HG02678 (cell line): ENCODE measurements around the gene PTBP2.
A peak's percentile ranks its signal among the peaks of the same experiment; 100 is the strongest.

Experiments used
- ATAC-seq: cut with Tn5 transposase; IDR thresholded peaks from one replicate; pipeline ENCODE4 v1.9.1; 2021; ENCODE audit warnings: mild to moderate bottlenecking, moderate library complexity; ENCODE audit not compliant: unreplicated experiment

Gene PTBP2

DNA sequence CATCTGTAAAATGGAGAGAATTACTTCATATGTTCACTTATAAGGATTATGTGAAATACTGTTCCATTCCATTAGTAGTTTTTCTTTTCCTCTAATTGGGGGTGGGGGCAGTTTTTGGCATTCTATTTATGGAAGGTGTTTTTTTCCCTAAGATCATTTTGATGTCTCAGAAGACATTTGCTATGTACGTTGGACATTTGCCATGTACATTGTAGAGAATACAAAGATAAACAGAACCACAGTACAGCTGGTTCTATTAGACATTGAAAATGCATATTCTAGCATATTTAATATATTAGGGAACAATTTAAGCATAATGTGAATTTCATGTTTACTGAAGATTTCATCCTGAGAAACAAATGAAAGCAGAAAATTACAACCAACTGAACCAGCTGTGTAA is 98.5 kb downstream of the PTBP2 start:
- ATAC-seq, result no peak

DNA sequence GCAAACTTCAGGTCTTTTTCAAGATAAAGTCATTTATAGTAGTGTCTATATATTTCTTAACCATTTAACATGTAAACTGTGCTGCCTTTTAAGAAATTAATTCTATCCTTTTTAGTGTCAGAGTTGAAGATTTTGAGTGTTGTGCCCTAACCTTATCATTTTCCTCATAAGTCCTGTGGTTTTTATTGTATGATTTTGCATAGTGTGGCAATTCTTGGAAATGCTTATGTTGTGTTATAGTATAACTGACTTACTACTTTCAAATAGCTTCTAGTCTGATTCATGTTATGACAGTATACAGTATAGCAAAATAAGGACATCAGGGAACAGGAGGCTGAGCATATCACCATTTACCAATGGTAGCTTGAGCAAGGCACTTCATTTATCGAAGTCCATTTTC is 99.1 kb downstream of the PTBP2 start:
- no peak for ATAC-seq

DNA sequence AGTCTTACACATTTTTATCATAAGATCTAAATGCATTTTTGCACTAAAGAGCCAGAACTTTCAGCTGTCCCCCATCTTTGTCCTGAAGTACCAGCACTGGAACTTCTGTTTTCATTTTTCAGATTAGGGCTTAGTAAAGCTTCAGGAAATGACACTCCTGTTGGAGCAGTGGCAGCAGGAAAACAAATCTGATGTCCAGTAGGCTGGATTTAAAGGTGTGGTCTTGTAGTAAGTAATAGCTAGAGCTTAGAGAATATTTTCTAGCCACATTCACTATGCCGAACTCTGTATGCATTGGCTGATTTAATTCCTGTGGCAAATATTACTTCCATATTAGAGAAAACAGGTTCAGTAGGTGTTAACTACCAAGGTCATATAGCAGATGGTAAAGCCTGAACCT is 103.6 kb downstream of the PTBP2 start:
- no peak for ATAC-seq

DNA sequence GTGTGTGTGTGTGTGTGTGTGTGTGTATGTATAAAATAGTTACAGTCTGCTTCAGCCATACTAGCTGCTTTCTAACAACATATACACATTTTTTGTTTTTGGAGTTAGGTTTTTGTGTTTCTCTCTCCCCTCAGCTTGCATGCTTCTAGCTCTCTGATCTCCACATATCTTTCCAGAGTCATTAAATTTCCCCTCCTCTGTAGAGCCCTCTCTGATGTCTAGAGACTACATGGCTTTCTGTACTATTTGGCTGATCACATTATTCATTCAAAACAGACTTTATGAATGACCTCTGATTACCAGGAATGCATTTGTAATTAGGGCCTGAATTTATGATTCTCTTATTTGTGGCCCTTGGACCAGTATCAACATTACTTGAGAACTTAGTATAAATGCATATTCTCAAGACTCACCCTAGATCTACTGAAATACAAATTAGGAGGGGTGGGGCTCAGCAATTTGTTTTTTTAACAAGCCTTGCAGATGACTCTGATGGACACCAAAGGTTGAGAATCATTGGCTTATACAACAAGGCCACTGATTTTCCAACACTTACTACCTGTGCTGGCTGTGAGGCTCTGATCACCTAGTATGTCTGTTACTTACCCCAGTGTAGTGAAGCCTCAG is 104.5 kb downstream of the PTBP2 start:
- no peak for ATAC-seq

DNA sequence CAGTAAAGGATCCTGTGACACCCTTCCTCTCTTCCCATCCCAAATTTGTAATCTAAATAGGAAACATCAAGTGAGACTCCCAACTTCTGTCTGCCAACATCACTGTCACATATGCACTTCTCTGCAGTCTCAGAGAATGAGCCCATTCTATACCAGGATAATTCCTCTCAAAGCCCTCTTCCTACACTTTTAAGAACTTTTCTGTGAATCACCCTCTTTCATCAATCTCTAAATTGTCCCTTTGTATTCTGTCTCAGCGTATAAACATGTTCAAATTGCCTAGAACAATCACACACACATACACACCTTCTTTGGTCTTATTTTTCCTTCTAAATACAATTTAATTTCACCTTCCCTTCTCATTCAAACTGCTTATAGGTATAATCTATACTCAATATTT is 111.8 kb downstream of the PTBP2 start:
- no peak for ATAC-seq

DNA sequence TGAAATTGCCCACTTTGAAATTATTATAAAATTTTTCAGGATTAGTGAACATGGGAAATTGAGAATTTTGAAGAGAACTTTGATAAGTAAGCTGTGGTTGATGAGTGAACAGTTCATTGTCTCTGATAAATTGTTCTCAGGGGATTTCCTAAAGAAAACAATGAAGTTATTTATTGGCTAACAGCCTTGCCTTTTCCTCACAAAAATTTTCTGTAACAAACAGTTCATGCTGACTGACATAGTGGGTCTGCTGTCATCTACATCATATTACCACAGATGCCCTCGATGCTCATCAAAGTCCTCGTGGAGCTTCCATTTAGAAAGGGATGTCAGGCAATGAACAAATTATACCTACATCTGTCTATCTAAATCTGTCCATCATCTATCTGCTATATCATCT is 113.4 kb downstream of the PTBP2 start:
- no peak for ATAC-seq

DNA sequence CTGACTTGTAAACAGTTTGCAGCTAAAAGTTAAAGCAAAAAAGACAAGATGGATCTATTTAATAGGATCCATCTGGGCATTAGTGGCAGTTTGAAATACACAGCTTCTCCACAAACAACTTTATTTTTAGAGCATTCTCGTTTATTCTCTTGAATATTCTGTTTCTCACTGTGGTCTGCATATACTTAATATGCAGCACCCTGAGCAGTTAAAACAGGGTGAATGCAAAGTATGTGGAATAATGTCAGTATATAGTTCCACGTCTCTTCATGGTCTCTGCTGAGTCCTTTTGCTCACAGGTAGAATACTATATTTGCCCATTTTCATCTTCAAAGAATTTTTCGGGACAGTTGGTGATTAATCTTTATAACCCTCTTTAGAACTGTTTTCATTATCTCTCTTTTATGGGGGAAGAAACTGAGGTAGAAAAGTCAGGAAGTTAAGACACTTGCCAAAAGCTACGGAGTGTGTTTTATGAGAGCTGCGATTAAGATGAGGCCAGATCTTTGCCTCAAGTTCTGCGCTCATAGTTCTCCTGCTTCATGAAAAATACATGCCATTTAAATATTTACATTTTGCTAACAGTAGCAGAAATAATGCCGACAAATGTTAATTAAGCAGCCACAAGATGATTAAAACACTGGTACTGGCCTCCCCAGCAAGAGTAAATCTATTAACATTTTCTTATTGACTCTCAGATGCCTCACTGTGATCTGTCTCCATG is 115.6 kb downstream of the PTBP2 start:
- no peak for ATAC-seq

DNA sequence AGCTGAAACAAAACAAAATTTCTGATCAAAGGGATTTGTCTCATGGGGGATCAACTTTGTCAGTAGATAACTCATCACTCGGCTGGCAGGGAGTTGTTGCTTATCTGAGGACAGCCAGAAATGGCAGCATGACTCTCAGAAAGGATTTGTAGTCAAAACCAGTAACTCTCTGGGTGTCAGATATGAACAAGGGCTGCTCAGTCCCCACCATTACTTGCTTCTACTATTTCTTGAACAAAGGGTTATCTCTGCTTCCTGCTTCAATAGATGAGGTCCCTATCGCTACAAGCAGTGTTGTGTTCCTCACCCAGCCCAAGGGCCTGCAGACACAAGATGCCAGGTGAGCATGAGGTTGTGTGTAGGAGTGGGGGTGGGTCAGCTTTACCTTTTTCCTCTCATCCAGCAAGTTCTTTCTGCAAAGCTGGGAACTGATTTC is 116.2 kb downstream of the PTBP2 start:
- ATAC-seq, result no peak

DNA sequence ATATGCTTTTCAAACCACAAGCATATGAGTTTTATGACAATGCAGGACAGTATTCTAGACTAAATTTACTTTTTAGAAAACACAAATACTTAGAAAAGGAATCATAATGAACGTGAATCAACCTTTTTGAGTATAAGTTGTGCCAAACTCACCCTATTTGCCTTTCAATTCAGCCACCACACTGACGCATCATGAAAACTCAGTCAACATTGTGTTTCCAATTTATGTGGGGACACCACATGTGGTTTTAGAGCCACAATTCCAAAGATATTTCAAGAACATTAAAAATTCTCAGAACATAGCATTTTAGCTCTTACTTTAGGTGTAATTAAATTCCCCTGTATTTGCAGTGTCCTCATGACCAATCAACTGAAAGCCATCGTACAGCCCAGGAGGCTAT is 118.8 kb downstream of the PTBP2 start:
- ATAC-seq, result no peak

DNA sequence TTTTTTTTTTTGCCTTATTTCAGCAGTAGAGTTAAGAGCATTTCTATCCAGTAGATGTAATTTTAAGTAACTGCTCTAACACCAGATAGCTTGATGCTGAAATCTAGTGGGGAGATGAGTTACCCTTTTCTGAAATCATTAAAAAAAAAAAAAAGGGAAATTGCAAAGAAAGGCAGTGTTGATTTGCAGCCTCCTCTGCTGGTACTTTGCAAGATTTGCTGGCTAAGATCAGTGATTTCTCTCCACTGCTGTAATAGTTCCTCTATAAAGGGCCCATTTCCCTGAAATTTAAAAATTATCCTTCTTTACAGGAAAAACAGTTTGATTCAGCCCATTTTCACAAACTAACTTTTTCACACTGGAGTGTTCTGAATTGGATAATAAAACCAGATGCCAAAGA is 120.6 kb downstream of the PTBP2 start:
- ATAC-seq, result no peak

DNA sequence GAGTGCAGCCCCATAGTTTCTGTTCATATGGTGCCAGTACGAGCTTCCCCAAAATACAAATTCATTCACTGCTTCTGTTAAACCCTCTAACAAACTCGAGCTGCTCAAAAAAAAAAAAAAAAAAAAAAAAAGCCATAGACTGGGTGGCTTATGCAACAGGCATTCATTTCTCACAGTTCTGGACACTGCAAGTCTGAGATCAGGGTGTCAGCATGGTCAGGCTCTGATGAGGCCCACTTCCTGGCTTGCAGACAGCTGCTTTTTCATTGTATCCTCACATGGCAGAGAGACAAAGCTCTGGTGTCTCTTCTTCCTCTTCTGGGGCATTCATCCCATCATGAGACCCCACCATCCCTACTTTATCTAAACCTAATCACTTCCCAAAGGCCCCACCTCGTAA is 121.6 kb downstream of the PTBP2 start:
- ATAC-seq, result no peak

DNA sequence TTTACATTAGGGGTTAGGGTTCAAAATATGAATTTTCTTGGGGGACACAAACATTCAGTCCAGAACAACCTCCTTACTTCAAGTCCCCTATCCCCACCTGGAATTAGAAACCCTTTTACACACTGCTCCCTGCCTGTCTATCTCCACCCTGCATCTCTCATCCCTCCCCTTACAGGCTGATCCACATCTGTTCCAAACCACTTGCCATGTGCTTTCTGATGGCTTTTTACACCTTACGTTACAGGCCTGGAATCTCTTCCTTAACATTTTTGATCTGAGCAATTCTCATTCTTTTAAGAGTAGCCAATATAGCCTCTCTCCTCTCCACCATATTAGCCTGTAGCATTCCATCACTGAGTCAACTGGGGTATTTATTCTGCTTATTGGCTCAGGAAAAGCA is 122.0 kb downstream of the PTBP2 start:
- no peak for ATAC-seq

DNA sequence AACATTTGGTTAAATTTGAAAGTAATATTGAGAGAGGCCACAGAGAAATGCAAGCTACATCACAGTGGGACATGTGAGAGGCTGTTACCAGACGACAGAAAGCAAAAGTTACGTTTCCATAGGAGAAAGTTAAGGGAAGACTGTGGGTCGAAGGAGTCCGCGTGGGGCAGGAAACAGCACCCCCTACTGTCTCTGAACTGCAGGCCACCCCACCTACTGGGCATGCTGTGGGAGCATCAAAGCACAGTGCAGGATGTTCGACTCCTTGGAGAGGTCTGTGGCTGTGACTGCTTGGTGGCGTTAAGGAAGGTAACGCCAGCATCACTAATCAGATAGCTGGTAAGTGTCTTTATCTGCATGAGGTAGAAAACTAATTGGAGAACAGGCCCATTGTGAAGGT is 123.9 kb downstream of the PTBP2 start:
- peak; percentile 84 for ATAC-seq

DNA sequence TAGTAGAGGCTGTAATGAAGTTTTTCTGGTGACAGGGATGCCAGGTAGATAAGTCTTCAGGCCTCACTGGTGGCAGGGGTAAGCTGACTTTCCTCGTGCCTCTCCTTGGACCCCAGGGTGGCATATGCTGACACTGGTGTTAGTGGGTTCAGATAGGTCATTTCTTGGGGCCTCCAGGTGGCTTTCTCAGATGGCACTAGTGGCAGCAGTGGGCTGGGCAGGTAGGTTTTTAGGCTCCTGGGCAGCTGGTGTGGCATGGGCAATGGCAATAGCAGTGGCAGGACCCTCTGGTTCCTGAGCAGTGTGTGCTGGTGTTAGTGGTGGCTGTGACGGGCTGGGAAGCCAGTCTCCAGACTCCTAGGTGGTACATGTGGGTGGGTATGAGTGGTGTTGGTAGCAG is 140.3 kb downstream of the PTBP2 start:
- ATAC-seq, result no peak

DNA sequence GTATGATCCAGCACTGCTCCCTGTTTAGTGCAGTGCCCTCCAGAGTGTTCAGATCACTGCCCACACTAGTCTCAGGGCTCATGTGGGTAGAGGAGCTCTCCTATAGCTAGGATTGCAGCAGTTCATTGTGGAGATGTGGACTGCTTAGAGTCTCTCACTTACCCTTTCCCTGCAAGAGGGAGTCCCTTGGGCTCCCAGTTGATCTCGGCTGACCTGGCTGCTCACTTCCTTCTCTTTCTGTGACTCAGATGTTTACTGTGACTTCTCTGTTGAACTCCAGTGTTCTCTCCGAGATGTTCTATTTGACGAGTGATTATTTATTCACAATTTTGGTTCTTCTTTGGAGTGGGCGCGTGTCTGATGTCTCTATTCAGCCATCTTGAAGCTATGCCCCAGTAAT is 141.9 kb downstream of the PTBP2 start:
- no peak for ATAC-seq
